Measurements from ENCODE around the gene SLAMF1. TPM values are rescaled to one million over a fixed set of nuclear protein-coding genes. Genes with fewer than 3 reads are reported as not detected.

SLAMF1 gene
- total and polyA plus RNA-seq, 9 of the 15 experiments (the other 6 are each of a cell fraction or from before 2014, with no cell fraction given) = 0.04 to 0.17 (median 0.11) TPM; not detected in 4

- FAIRE-seq = no peak
- BruUV-seq (replicated peaks) = no TSS peak
- H4K20me1 ChIP-seq (replicated peaks; ENCODE audit: control insufficient read depth, insufficient read depth, low read length) = no peaks in the 10 kb centered on the region
- H3K36me3 ChIP-seq (ENCODE audit: control insufficient read depth, insufficient read depth, low read length) = no peaks in the 10 kb centered on the region
- H3K9me3 ChIP-seq (replicated peaks; ENCODE audit: control insufficient read depth, insufficient read depth, low read depth, low read length) = 0 out of 2 replicates have a peak, but pooled peaks cover 3% of the 10 kb centered on the region
- H2AFZ ChIP-seq (ENCODE audit: low read depth, low read length) = no peak overlapping the region
- no peaks in the 10 kb centered on the region for H3K79me2 ChIP-seq (ENCODE audit: control insufficient read depth, insufficient read depth, low read length)
- no peak overlapping the region for H3K4me3 ChIP-seq
- CTCF ChIA-PET (ENCODE audit: low intra/inter-chr PET ratio) = no interaction called here
- H3K27ac ChIP-seq (ENCODE audit: extremely low read depth, low read depth, low read length) = no peak overlapping the region
- WGBS (ENCODE audit: insufficient coverage, low coverage, missing lambda C conversion rate) = 23% methylated on average over 3 of the region's 3 CpGs
- POLR2A ChIA-PET = interaction anchor here (0.7 kb wide), 1 partner anchor 457 kb away, joined by 3 read pairs; no protein-coding TSS in a partner anchor
- peaks cover 4 to 14% of the 10 kb centered on the region in 2 experiments for H3K4me1 ChIP-seq (replicated peaks in 1 of 2; ENCODE audit: control insufficient read depth in 2 of 2, insufficient read depth in 2 of 2, low read length in 2 of 2)
- in situ Hi-C loops (cut with MboI) (no loop called here), intact Hi-C loops (cut with micrococcal nuclease) (no loop called here)
- no peaks in the 10 kb centered on the region for H3K9me1 ChIP-seq (ENCODE audit: control insufficient read depth, insufficient read depth, low read length)
- H3K9ac ChIP-seq (ENCODE audit: insufficient read depth in 1 of 2, low read depth in 2 of 2, low read length in 2 of 2) = no peak overlapping the region
- no peaks in the 10 kb centered on the region for H3K27me3 ChIP-seq (ENCODE audit: control insufficient read depth in 2 of 2, insufficient read depth in 2 of 2, low read length in 2 of 2)
- H3K4me2 ChIP-seq (ENCODE audit: insufficient read depth, low read length) = no peak overlapping the region
- no peak for DNase-seq (ENCODE audit: extremely low read depth in 1 of 4, low spot score in 3 of 4)
- ATAC-seq = no peak
- TF ChIP-seq CUX1 (CRISPR knock-in tag; IDR thresholded peaks at IDR 0.05) (no peak), ZC3H11A (IDR thresholded peaks at IDR 0.05; ENCODE audit: low read depth, low read length) (no peak), ZNF318 (IDR thresholded peaks at IDR 0.05; ENCODE audit: borderline replicate concordance in 1 of 2, low read depth in 1 of 2) (no peak), SIN3B (IDR thresholded peaks at IDR 0.05; ENCODE audit: low read depth) (no peak), ZNF232 (CRISPR knock-in tag; IDR thresholded peaks at IDR 0.05) (no peak), TCF15 (CRISPR knock-in tag; IDR thresholded peaks at IDR 0.05) (no peak)
These were observed 25.0 kb upstream of the SLAMF1 start for GRCh38 chr1:160671603-160672517.
